Fibroblast of lung (primary cell): ENCODE measurements around the gene ATXN7L1. TPM values are rescaled to one million over a fixed set of nuclear protein-coding genes. Genes with fewer than 3 reads are reported as not detected.
A peak's percentile ranks its signal among the peaks of the same experiment; 100 is the strongest.

Experiments
- DNase-seq, 2 donors: peaks; one replicate each; pipeline versions ENCODE4 v3.0.0 to v3.0.0-alpha.2; 2010; ENCODE audit warnings: low read depth in 2 of 2
- H2AFZ ChIP-seq: 2 replicates; pipeline ENCODE4 v1.5.1; 2012; ENCODE audit warnings: low read length, control low read depth, inconsistent platforms
- H3K27ac ChIP-seq: 2 replicates; pipeline ENCODE4 v1.5.1; 2011; ENCODE audit warnings: low read length, control low read depth; ENCODE audit not compliant: insufficient read depth
- H3K27me3 ChIP-seq: 2 replicates; pipeline ENCODE4 v1.5.1; 2011; ENCODE audit warnings: mild to moderate bottlenecking, low read length; ENCODE audit not compliant: control insufficient read depth, insufficient read depth
- H3K36me3 ChIP-seq: 2 replicates; pipeline ENCODE4 v1.5.1; 2011; ENCODE audit warnings: low read length; ENCODE audit not compliant: control insufficient read depth, insufficient read depth
- H3K4me1 ChIP-seq: 2 replicates; pipeline ENCODE4 v1.5.1; 2011; ENCODE audit warnings: low read length; ENCODE audit not compliant: control insufficient read depth, insufficient read depth; ENCODE audit errors: extremely low read depth
- H3K4me2 ChIP-seq: 2 replicates; pipeline ENCODE4 v1.5.1; 2011; ENCODE audit warnings: low read length, control low read depth; ENCODE audit not compliant: insufficient read depth; ENCODE audit errors: extremely low read depth
- H3K4me3 ChIP-seq, 4 experiments: fragments of 200-600 bp in 1 of 4; sonication (generic) in 1 of 4; replicated peaks in 1 of 4; 2 replicates each; pipeline ENCODE4 v1.5.1; 2011 to 2016; ENCODE audit warnings: low read length in 4 of 4, low read depth in 3 of 4, mild to moderate bottlenecking in 3 of 4, control low read depth in 2 of 4, inconsistent platforms in 1 of 4, mixed read lengths in 1 of 4; ENCODE audit not compliant: insufficient read depth in 1 of 4; ENCODE audit errors: control extremely low read depth in 1 of 4
- H3K79me2 ChIP-seq: 2 replicates; pipeline ENCODE4 v1.5.1; 2012; ENCODE audit warnings: mild to moderate bottlenecking, low read length, inconsistent platforms; ENCODE audit not compliant: control insufficient read depth, insufficient read depth
- H3K9ac ChIP-seq: 2 replicates; pipeline ENCODE4 v1.5.1; 2011; ENCODE audit warnings: mild to moderate bottlenecking, low read length, control low read depth; ENCODE audit not compliant: insufficient read depth
- H3K9me3 ChIP-seq: 2 replicates; pipeline ENCODE4 v1.5.1; 2012; ENCODE audit warnings: low read depth, low read length; ENCODE audit not compliant: control insufficient read depth, insufficient read depth
- H4K20me1 ChIP-seq: 2 replicates; pipeline ENCODE4 v1.5.1; 2011; ENCODE audit warnings: low read length; ENCODE audit not compliant: control insufficient read depth, insufficient read depth; ENCODE audit errors: extremely low read depth
- CTCF ChIP-seq, 2 donors: IDR thresholded peaks in 1 of 2; conservative IDR thresholded peaks in 1 of 2; 1 replicate in 1 of 2; 2 replicates in 1 of 2; pipeline ENCODE4 v1.5.1; 2011 to 2012; ENCODE audit warnings: low read length in 2 of 2, control low read depth in 1 of 2, inconsistent platforms in 1 of 2, low read depth in 1 of 2, mild to moderate bottlenecking in 1 of 2
- EZH2 ChIP-seq: IDR thresholded peaks from 2 replicates; pipeline ENCODE4 v1.5.1; 2012; ENCODE audit warnings: low read length, control low read depth, mild to moderate bottlenecking; ENCODE audit errors: missing control alignments
- polyA plus RNA-seq, 2 donors: library from polyadenylated mRNA; depleted of rRNA in 1 of 2; stranded (reverse) in 1 of 2; unstranded in 1 of 2; fragments of >200 nt; gene quantifications; 2 replicates each; pipeline ENCODE4 v1.2.1, GENCODE V29; 2011 to 2012; ENCODE audit warnings: missing spikeins in 1 of 2
- total RNA-seq: library from RNA; depleted of rRNA; stranded (reverse); fragments of >200 nt; gene quantifications from 2 replicates; pipeline ENCODE4 v1.2.1, GENCODE V29; 2014

Gene ATXN7L1
- total and polyA plus RNA-seq, 2 donors (not counting 1 experiment from before 2014, with no cell fraction given): 5.1 to 9.4 TPM

GRCh38 chr7:105811189-105811847 is 65.1 kb downstream of the ATXN7L1 start:
- Histone ChIP-seq H3K4me3 (no peak overlapping the region), H3K9me3 (no peaks in the 10 kb centered on the region), H3K79me2 (no peaks in the 10 kb centered on the region), H3K27ac (no peak overlapping the region), H3K4me2 (no peak overlapping the region), H3K36me3 (no peaks in the 10 kb centered on the region), H3K9ac (no peak overlapping the region), H4K20me1 (no peaks in the 10 kb centered on the region), H3K27me3 (no peaks in the 10 kb centered on the region), H2AFZ (no peak overlapping the region), H3K4me1 (peaks cover 6% of the 10 kb centered on the region)
- no peak for TF ChIP-seq EZH2
- TF ChIP-seq CTCF (conservative IDR thresholded peaks at IDR 0.05 in 1 of 2, IDR thresholded peaks at IDR 0.05 in 1 of 2; ENCODE audit: low read depth in 1 of 2, low read length in 2 of 2): no peak
- DNase-seq: no peak

GRCh38 chr7:105810556-105810955 is 65.8 kb downstream of the ATXN7L1 start:
- Histone ChIP-seq H3K9ac (no peak overlapping the region), H3K36me3 (no peaks in the 10 kb centered on the region), H2AFZ (no peak overlapping the region), H3K4me3 (no peak overlapping the region), H3K4me1 (peaks cover 14% of the 10 kb centered on the region), H3K27me3 (no peaks in the 10 kb centered on the region), H3K9me3 (no peaks in the 10 kb centered on the region), H3K27ac (no peak overlapping the region), H3K79me2 (no peaks in the 10 kb centered on the region), H3K4me2 (no peak overlapping the region), H4K20me1 (no peaks in the 10 kb centered on the region)
- TF ChIP-seq EZH2 (no peak), CTCF (conservative IDR thresholded peaks at IDR 0.05 in 1 of 2, IDR thresholded peaks at IDR 0.05 in 1 of 2; ENCODE audit: low read depth in 1 of 2, low read length in 2 of 2) (no peak)
- DNase-seq: no peak

- Histone ChIP-seq H3K27me3 (no peaks in the 10 kb centered on the region), H2AFZ (no peak overlapping the region), H4K20me1 (no peaks in the 10 kb centered on the region), H3K9ac (no peak overlapping the region), H3K4me2 (no peak overlapping the region), H3K4me3 (no peak overlapping the region), H3K36me3 (no peaks in the 10 kb centered on the region), H3K27ac (no peak overlapping the region), H3K4me1 (peaks cover 20% of the 10 kb centered on the region), H3K9me3 (no peaks in the 10 kb centered on the region), H3K79me2 (no peaks in the 10 kb centered on the region)
- TF ChIP-seq EZH2 (no peak), CTCF (conservative IDR thresholded peaks at IDR 0.05 in 1 of 2, IDR thresholded peaks at IDR 0.05 in 1 of 2; ENCODE audit: low read depth in 1 of 2, low read length in 2 of 2) (no peak)
- peak; percentile 44 to 67 for DNase-seq
Observed at GRCh38 chr7:105808703-105809590, 67.5 kb downstream of the ATXN7L1 start.
